Stimulated activated CD4-positive, alpha-beta T cell treated with anti-CD3 and anti-CD28 coated beads, Interleukin-4, amount 100 ng/mL, for 48 hours (primary cell): ENCODE measurements around the gene BTBD19.
"Not testable (repeated sequence)": the region's sequence is repeated elsewhere in the genome, so short reads cannot be mapped to it uniquely, and the experiment has no call there.

Source experiments
- DNase-seq, 2 donors: peaks; one replicate each; pipeline ENCODE4 v3.0.0-alpha.2; 2020; ENCODE audit warnings: low read depth in 2 of 2

Gene BTBD19

GRCh38 chr1:44808063-44808937 lies at the start of gene BTBD19:
BTBD19 (plus strand) TSS chr1:44808523; CDS start chr1:44808821, 298 bp downstream.
- DNase-seq: peak; percentile 66 to 82

GRCh38 chr1:44759077-44759476 lies 49.2 kb upstream of the BTBD19 start:
- DNase-seq: no peak

GRCh38 chr1:44760876-44761275 lies 47.4 kb upstream of the BTBD19 start:
- no peak for DNase-seq

- DNase-seq: not testable (repeated sequence)
Measured at GRCh38 chr1:44766421-44766820, 41.9 kb upstream of the BTBD19 start.

GRCh38 chr1:44775078-44775929 lies 33.0 kb upstream of the BTBD19 start, which contains the start of gene RPS8:
RPS8 (plus strand) TSS chr1:44775540; CDS start chr1:44775597, 57 bp downstream.
- peak; percentile 85 to 88 for DNase-seq

- no peak for DNase-seq
Measured at GRCh38 chr1:44775930-44776729, 32.2 kb upstream of the BTBD19 start.

- DNase-seq: no peak
Measured at GRCh38 chr1:44776730-44777068, 31.6 kb upstream of the BTBD19 start.

- DNase-seq: no peak
Measured at GRCh38 chr1:44777547-44777946, 30.8 kb upstream of the BTBD19 start.

GRCh38 chr1:44777969-44778635 lies 30.2 kb upstream of the BTBD19 start:
- no peak for DNase-seq

GRCh38 chr1:44778705-44779576 lies 29.4 kb upstream of the BTBD19 start:
- no peak for DNase-seq

- DNase-seq: no peak
Measured at GRCh38 chr1:44780583-44781121, 27.7 kb upstream of the BTBD19 start.

GRCh38 chr1:44783697-44784093 lies 24.6 kb upstream of the BTBD19 start:
- no peak for DNase-seq

- DNase-seq: no peak
Measured at GRCh38 chr1:44784094-44785028, 24.0 kb upstream of the BTBD19 start.

GRCh38 chr1:44785029-44785380 lies 23.3 kb upstream of the BTBD19 start:
- DNase-seq: no peak

- DNase-seq: no peak
Measured at GRCh38 chr1:44785501-44786137, 22.7 kb upstream of the BTBD19 start.

GRCh38 chr1:44786138-44786840 lies 22.0 kb upstream of the BTBD19 start:
- DNase-seq: peak; percentile 69 to 74

GRCh38 chr1:44786841-44787426 lies 21.4 kb upstream of the BTBD19 start:
- no peak for DNase-seq
